GM18907 (cell line): ENCODE measurements around the gene PCCA.

Source experiments
- ATAC-seq: cut with Tn5 transposase; IDR thresholded peaks from one replicate; pipeline ENCODE4 v1.9.1; 2021; ENCODE audit warnings: mild to moderate bottlenecking, moderate library complexity; ENCODE audit not compliant: unreplicated experiment

Gene PCCA

GRCh38 chr13:100447831-100448230 is 358.9 kb downstream of the PCCA start:
- no peak for ATAC-seq

- ATAC-seq: no peak
These were observed 363.0 kb downstream of the PCCA start for GRCh38 chr13:100451923-100452322.

- ATAC-seq: no peak
These were observed 366.0 kb downstream of the PCCA start for GRCh38 chr13:100454876-100455275.

- ATAC-seq: no peak
These were observed 369.8 kb downstream of the PCCA start for GRCh38 chr13:100458673-100459072.

GRCh38 chr13:100459747-100460146 is 370.9 kb downstream of the PCCA start:
- ATAC-seq: no peak

- ATAC-seq: no peak
These were observed 371.4 kb downstream of the PCCA start for GRCh38 chr13:100460266-100460665.

GRCh38 chr13:100460791-100461190 is 371.9 kb downstream of the PCCA start:
- ATAC-seq: no peak

- ATAC-seq: no peak
These were observed 372.6 kb downstream of the PCCA start for GRCh38 chr13:100461309-100462030.

GRCh38 chr13:100464006-100464405 is 375.1 kb downstream of the PCCA start:
- ATAC-seq: no peak

- ATAC-seq: no peak
These were observed 376.7 kb downstream of the PCCA start for GRCh38 chr13:100465558-100465957.

GRCh38 chr13:100470866-100471505 is 382.1 kb downstream of the PCCA start:
- no peak for ATAC-seq

GRCh38 chr13:100473087-100473486 is 384.2 kb downstream of the PCCA start:
- no peak for ATAC-seq

GRCh38 chr13:100473501-100474044 is 384.7 kb downstream of the PCCA start:
- ATAC-seq: no peak

GRCh38 chr13:100476963-100477362 is 388.1 kb downstream of the PCCA start:
- no peak for ATAC-seq

GRCh38 chr13:100478107-100478809 is 389.4 kb downstream of the PCCA start:
- no peak for ATAC-seq

GRCh38 chr13:100480676-100481075 is 391.8 kb downstream of the PCCA start:
- no peak for ATAC-seq

- ATAC-seq: no peak
These were observed 394.2 kb downstream of the PCCA start for GRCh38 chr13:100483139-100483538.

GRCh38 chr13:100483841-100484381 is 395.0 kb downstream of the PCCA start:
- no peak for ATAC-seq

GRCh38 chr13:100484702-100485101 is 395.8 kb downstream of the PCCA start:
- no peak for ATAC-seq

- ATAC-seq: no peak
These were observed 396.4 kb downstream of the PCCA start for GRCh38 chr13:100485265-100485664.

GRCh38 chr13:100490692-100491091 is 401.8 kb downstream of the PCCA start:
- ATAC-seq: no peak
